ENCODE data around the gene R3HDM4.
A peak's percentile ranks its signal among the peaks of the same experiment; 100 is the strongest.

R3HDM4 gene

DNA sequence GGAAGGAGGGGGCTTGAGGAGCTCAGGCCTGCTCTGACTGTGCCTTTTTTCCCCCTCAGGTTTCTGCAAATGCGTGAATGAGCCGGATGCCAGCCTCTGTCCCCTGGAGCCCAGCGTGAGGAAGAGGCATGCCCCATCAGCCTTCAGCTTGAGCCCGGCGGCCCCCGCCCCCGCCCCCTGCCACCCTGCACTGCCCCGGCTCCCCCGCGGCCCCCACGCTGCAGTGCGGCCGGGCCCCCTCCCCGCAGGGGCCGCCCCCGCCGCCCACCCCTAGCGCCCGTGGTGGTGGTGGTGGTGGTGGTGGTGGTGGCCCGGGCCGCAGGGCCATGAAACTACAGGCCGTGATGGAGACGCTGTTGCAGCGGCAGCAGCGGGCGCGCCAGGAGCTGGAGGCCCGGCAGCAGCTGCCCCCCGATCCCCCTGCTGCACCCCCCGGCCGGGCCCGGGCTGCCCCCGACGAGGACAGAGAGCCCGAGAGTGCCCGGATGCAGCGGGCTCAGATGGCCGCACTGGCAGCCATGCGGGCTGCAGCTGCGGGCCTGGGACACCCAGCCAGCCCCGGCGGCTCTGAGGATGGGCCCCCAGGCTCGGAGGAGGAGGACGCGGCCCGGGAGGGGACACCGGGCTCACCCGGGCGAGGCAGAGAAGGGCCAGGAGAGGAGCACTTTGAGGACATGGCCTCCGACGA, 16.3 kb upstream of the R3HDM4 start:
- no peak for DNase-seq

GRCh38 chr19:928471-929202, 15.6 kb upstream of the R3HDM4 start:
- DNase-seq = no peak

DNA sequence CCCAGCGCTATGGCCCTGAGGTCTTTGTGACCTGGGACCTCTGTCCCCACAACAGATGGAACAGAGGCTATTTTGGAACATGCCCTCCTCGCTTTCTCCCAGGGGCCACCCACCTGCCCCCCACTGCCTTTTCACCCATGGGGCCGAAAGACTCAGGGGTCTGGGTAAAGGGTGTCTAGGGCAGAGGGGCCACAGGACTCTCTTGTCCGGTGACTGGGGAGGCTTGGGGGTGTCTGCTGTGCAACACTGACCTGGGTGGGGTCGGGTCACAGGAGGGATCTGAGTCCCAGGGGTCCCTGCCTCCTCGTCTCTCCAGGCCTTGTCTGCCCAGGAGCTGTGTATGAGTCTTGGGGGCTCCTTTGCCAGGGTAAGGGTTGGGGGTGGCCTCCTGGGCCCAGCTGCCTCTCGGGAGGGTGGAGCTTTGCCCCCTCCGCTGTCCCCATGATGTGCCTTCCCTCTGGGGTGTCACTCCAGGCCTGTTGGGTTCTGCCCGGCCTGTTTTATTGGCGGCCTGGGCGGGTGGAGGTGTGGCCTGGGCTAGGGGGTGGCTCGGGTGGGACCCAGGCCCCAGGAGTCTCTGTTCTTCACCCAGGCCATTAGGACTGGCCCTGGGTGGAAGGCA, 14.9 kb upstream of the R3HDM4 start:
- DNase-seq = no peak

DNA sequence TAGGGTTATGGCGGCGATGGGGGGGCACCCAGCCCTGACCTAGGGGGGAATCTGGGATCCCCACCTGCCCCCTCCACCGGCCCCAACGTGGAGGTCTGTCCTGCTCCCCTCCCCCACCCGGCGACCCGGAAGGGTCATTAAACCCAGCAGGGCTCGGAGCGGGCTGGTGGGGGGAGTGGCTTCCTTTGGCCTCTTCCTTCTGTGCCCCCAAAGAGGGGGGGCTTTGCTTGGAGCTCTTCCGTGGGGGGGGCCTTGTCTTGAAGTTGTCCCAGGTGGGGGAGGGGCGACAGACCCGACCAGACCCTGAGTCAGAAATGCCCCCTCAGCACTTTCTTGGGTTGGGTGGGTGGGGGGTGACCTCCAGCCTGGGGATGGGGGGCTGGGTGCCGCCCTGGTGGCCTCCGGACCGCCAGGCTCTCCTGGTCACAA, 14.3 kb upstream of the R3HDM4 start:
- no peak for DNase-seq

GRCh38 chr19:926589-927350, 13.8 kb upstream of the R3HDM4 start:
- DNase-seq = peak; percentile 77 to 90

DNA sequence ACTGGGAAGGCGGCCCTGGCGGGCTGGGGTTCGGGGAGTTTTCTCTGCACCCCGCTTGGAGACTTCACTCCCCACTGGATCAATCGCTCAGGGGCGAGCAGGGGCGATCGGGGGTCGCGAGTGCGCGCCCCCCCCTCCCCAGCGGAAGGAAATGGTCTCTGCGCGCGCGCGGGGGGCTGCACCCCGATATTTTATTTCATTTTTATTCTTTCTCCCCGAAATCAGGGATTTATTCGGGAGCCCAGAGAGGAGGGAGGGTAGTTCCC, 13.2 kb upstream of the R3HDM4 start:
- DNase-seq = no peak

DNA sequence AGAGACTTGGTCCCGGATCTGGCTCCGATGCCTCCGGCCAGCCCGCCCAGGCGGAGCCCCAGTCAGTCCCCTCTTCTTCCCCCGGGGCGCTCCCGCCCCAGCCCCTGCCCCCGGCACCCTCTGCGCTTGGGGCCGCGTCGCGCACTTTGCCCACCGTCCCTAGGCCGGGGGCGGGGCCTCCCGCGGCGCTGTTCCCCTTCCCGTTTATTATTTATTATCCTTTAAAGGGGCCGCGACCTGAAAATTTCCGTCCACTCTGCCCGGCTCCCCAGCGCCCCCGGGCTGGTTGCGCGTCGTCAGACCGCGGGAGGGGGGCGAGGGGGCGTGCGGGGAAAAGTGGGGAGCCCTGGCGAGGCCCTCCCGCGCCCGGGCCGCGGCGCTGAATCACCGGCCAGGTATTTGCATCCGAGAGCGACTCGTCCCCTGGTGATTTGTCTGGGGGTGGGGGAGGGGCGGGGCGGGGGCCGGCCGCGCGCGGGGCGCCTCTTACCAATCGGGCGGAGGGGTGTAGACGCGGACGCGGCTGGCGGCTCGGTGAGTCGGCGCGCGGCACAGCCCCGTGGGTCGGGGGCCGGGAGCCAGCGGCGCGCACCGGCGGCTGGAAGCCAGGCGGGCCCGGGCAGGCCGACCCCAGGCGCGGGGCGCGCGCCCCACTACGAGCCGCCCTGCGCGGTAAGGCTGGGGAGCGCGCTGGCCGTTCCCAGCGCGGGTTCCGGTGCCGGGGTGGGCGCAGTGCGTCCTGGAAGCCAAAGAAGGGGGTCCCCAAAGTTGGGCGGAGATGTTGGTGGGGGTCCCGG, 12.7 kb upstream of the R3HDM4 start, which contains the start of gene ARID3A:
Gene ARID3A (plus strand): TSS at position 510 of the 797 bp plus-strand sequence. CDS start 3,494 bp downstream, outside the sequence.
- peak; percentile 66 to 82 for DNase-seq

- no peak for DNase-seq
Observed at GRCh38 chr19:925087-925525, 12.1 kb upstream of the R3HDM4 start.

- DNase-seq = no peak
Observed at GRCh38 chr19:924553-925086, 11.6 kb upstream of the R3HDM4 start.

DNA sequence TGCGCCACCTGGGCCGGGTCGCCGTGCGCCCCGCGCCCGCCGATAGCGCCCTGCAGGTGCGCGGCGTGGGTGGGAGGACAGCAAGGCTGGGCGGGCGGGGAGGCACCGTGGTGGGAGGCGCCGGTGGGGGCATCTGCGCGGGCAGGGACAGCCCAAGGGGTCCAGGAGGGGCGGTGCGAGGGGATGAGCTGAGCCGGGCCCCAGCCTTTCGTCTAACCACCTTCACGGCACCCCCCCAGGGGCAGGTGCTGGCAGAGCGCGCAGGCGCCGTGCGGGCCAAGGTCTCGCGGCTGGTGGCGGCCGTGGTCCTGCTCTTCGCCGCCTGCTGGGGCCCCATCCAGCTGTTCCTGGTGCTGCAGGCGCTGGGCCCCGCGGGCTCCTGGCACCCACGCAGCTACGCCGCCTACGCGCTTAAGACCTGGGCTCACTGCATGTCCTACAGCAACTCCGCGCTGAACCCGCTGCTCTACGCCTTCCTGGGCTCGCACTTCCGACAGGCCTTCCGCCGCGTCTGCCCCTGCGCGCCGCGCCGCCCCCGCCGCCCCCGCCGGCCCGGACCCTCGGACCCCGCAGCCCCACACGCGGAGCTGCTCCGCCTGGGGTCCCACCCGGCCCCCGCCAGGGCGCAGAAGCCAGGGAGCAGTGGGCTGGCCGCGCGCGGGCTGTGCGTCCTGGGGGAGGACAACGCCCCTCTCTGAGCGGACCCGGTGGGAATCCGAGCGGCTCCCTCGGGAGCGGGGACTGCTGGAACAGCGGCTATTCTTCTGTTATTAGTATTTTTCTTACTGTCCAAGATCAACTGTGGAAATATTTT, 7.2 kb upstream of the R3HDM4 start:
- no peak for DNase-seq

GRCh38 chr19:919199-920050, 6.4 kb upstream of the R3HDM4 start:
- no peak for DNase-seq

GRCh38 chr19:918481-919198, 5.6 kb upstream of the R3HDM4 start:
- no peak for DNase-seq

- no peak for DNase-seq
Observed at GRCh38 chr19:918152-918437, 5.1 kb upstream of the R3HDM4 start.

- no peak for DNase-seq
Observed at GRCh38 chr19:917323-918151, 4.5 kb upstream of the R3HDM4 start, which contains the start of gene KISS1R. Gene KISS1R, plus strand, starts transcription at chr19:917333. Its CDS starts 170 bp downstream, at chr19:917503.

DNA sequence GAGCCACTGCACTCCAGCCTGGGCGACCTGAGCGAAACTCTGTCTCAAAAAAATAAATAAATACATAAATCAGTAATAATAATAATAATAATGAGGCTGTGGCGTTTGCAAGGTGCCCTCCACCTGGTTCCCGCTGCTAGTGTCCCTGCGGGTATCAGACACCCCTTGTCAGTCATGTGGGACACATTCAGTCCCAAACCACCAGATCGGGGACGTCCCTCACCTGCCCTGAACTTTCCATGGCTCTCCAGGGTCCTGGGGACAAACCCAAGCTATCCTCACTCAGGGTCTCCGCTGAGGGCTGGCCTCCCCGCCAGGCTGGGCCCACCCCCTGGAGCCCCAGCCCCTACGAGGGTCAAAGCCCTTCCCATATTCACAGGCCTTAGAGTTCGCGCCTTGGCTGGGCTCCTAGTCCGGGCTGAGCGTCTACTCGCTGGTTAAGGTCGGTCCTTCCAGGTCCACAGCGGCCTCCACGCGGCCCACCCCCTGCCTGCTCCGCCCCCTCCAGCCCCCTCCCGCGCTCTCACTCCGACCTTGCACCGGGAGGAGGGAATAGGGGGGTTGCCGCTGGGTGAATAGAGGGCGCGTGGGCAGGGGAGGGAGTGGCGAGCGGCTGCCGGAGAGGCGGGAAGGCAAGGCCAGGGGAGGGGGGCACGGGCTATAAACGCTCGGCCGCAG, 3.8 kb upstream of the R3HDM4 start:
- no peak for DNase-seq

DNA sequence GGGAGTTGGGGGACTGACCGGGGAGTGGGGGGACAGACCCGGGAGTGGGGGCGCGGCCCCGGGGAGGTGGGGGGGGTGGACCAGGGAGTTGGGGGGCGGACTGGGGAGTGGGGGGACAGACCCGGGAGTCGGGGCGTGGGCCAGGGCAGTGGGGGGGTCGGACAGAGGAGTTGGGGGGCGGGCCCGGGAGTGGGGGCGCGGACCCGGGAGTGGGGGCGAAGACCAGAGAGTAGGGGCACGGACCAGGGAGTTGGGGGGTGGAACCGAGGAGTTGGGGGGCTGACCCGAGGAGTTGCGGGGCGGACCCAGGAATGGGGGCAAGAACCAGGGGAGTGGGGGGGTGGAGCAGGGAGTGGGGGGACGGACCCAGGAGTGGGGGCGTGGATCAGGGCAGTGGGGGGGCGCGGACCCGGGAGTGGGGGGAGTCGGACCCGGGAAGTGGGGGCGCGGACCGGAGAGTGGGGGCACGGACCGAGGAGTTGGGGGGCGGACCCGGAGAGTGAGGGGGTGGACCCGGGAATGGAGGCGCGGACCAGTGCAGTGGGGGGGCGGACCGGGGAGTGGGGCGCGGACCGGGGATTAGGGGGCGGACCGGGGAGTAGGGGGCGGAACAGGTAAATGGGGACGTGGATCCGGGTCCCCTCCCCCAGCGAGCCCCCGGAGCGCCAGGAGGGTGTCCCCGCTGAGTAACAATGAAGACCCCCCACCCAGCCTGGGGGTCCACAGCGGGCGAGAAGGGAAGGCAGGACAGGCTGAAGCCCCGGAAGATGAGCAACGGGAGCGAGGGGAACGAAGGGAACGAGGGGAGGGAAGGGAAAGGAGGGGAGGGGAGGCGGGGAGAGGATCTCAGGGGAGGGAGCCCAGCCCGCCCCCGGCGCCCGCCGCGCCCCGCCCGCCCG, 589 bp downstream of the R3HDM4 start:
- no peak for DNase-seq

All from inflammatory macrophage treated with lipopolysaccharide for 1 hour (primary cell).